Measurements from ENCODE around the gene CASZ1. TPM values are rescaled to one million over a fixed set of nuclear protein-coding genes. Genes with fewer than 3 reads are reported as not detected.

Gene CASZ1
- total RNA-seq, 1 experiment from 2014 or later: 2.3 TPM

GRCh38 chr1:10733474-10734366, 62.7 kb downstream of the CASZ1 start:
- H3K36me3 ChIP-seq: no peaks in the 10 kb centered on the region
- no peak overlapping the region for H3K4me3 ChIP-seq
- peaks cover 15% of the 10 kb centered on the region; the same call in 1 of the 2 replicates for H3K27me3 ChIP-seq
- no peak for DNase-seq
- H3K9me3 ChIP-seq (replicated peaks): no peaks in the 10 kb centered on the region
- no peak overlapping the region for H3K27ac ChIP-seq
- H3K4me1 ChIP-seq: no peaks in the 10 kb centered on the region

- H3K4me1 ChIP-seq: no peaks in the 10 kb centered on the region
- no peak for DNase-seq
- no peak overlapping the region for H3K4me3 ChIP-seq
- H3K9me3 ChIP-seq (replicated peaks): no peaks in the 10 kb centered on the region
- H3K27me3 ChIP-seq: peaks cover 15% of the 10 kb centered on the region; the same call in 1 of the 2 replicates
- H3K27ac ChIP-seq: no peak overlapping the region
- no peaks in the 10 kb centered on the region for H3K36me3 ChIP-seq
Observed at GRCh38 chr1:10730985-10731384, 65.5 kb downstream of the CASZ1 start.

DNA sequence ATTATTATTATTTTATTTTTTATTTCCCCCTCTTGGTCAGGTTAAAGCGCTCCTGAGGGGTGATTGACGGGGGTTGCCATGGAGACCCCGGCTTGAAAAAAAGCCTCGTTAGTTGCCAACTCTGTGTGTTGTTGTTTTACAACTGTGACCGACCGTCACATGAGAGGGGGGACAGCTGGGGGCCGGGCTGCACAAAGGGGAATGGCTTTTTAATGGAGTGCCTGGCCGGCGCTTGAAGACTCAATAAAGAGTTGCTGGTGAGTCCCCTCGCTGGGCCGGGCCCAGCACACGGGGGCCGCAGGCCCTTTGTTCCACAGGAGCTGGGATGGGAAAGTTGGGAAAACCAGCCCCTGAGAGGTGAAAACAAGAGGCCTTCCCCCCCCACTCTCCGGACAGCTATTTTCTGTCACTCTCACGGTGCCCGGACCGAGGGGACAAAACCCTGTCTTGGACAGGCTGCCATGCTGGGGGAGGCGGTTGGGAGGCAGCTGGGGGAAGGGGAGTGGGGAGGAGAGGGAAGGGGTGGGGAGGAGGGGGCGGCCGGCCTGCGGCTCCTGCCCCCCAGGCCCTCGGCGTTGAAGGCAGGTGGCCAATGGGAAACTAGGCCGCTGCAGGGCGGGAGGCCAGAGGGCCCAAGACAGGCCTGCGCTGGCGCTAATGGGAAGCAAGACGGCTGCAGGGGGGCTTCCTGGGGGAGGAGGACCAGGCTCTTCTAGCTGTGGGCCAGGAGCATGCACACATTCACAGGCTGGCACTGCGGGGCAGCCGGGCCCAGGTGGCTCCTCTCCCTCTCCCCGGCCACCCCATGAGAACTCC, 67.6 kb downstream of the CASZ1 start:
- Histone ChIP-seq H3K27me3 (peaks cover 3% of the 10 kb centered on the region; the same call in 1 of the 2 replicates), H3K27ac (no peak overlapping the region), H3K4me1 (peaks cover 5% of the 10 kb centered on the region; the same call in 1 of the 2 replicates), H3K9me3 (replicated peaks) (no peaks in the 10 kb centered on the region), H3K36me3 (no peaks in the 10 kb centered on the region), H3K4me3 (no peak overlapping the region)
- peak; percentile 33 to 47 for DNase-seq

GRCh38 chr1:10727751-10728232, 68.7 kb downstream of the CASZ1 start:
- Histone ChIP-seq H3K27ac (no peak overlapping the region), H3K4me3 (no peak overlapping the region), H3K9me3 (replicated peaks) (no peaks in the 10 kb centered on the region), H3K4me1 (peaks cover 6% of the 10 kb centered on the region; the same call in 1 of the 2 replicates), H3K36me3 (no peaks in the 10 kb centered on the region), H3K27me3 (no peaks in the 10 kb centered on the region; the same call in 1 of the 2 replicates)
- DNase-seq: no peak

- Histone ChIP-seq H3K27me3 (no peaks in the 10 kb centered on the region; the same call in 1 of the 2 replicates), H3K36me3 (no peaks in the 10 kb centered on the region), H3K27ac (no peak overlapping the region), H3K4me1 (peaks cover 6% of the 10 kb centered on the region; the same call in 1 of the 2 replicates), H3K9me3 (replicated peaks) (no peaks in the 10 kb centered on the region), H3K4me3 (no peak overlapping the region)
- no peak for DNase-seq
Observed at GRCh38 chr1:10726355-10726754, 70.1 kb downstream of the CASZ1 start.

GRCh38 chr1:10724948-10725847, 71.2 kb downstream of the CASZ1 start:
- H3K4me1 ChIP-seq: peaks cover 6% of the 10 kb centered on the region; the same call in 1 of the 2 replicates
- H3K27ac ChIP-seq: no peak overlapping the region
- no peaks in the 10 kb centered on the region for H3K9me3 ChIP-seq (replicated peaks)
- H3K4me3 ChIP-seq: no peak overlapping the region
- no peak for DNase-seq
- H3K27me3 ChIP-seq: no peaks in the 10 kb centered on the region; the same call in 1 of the 2 replicates
- no peaks in the 10 kb centered on the region for H3K36me3 ChIP-seq

- H3K9me3 ChIP-seq (replicated peaks): no peaks in the 10 kb centered on the region
- peaks cover 6% of the 10 kb centered on the region; the same call in 1 of the 2 replicates for H3K4me1 ChIP-seq
- no peak overlapping the region for H3K27ac ChIP-seq
- no peak overlapping the region for H3K4me3 ChIP-seq
- no peaks in the 10 kb centered on the region for H3K27me3 ChIP-seq
- H3K36me3 ChIP-seq: no peaks in the 10 kb centered on the region
- no peak for DNase-seq
Observed at GRCh38 chr1:10724511-10724910, 71.9 kb downstream of the CASZ1 start.

DNA sequence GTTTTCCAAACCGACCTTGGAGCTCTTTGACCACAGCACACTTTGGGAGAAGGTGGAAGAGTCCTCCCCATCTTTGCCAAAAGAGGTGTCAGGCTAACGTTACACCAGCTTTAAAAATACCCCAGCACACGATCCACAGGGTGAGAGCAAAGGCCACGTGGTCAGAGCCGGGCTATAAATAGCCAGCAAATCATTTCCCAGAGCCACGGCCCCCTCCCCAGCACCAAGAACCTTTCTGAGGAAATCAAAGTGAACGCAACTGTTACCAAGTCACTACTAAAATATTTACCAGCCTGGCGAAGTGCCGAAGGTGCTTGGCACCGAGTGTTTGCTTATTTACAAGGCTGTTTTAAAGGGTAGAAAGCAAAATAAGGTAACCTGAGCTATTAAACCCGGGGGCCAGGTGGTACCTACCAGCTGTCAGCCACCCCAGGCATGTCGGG, 72.4 kb downstream of the CASZ1 start:
- Histone ChIP-seq H3K4me1 (peaks cover 6% of the 10 kb centered on the region; the same call in 1 of the 2 replicates), H3K9me3 (replicated peaks) (no peaks in the 10 kb centered on the region), H3K27me3 (no peaks in the 10 kb centered on the region), H3K27ac (no peak overlapping the region), H3K4me3 (no peak overlapping the region), H3K36me3 (no peaks in the 10 kb centered on the region)
- DNase-seq: peak in 1 of 2 experiments; percentile 30

DNA sequence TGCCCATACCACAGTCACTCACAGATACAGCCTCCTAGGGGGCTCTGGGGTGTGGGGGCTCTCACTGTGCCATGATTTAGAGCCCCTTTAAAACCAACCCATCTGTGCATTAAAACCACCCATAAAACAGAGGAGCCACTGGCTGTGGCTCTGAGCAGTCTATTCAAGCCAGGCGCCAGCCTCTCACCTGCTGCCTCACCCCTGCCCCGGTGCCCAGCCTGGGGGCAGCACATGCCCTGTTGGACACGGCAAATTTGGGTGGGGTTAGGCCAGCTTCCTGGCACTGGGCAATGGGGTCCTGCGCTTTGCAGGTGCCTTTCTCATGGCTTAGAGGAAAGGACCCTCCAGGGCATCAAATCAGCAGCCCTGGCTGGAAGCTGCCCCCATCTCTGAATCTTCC, 73.1 kb downstream of the CASZ1 start:
- no peak for DNase-seq
- Histone ChIP-seq H3K9me3 (replicated peaks) (no peaks in the 10 kb centered on the region), H3K27ac (no peak overlapping the region), H3K36me3 (no peaks in the 10 kb centered on the region), H3K4me1 (peaks cover 6% of the 10 kb centered on the region; the same call in 1 of the 2 replicates), H3K4me3 (no peak overlapping the region), H3K27me3 (no peaks in the 10 kb centered on the region)

DNA sequence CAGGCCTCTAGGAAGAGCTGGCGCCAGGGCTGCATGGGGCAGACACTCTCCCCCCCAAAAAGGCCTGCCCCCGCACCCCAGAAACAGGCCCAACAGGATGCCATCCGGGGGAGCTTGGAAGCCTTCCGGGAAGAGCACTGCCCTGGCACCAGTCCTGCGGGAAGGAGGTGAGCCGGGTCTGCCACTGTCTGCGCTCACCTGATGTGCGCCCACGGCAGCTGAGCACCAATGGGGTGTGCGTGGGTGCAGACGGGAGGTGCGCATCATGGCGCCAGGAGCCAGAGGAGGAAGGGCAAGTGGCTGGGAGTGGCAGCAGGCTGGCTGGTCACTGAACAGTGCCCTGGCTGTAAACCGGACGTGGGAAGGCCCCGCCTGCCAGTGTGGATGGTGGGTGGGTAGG, 73.6 kb downstream of the CASZ1 start:
- Histone ChIP-seq H3K27ac (no peak overlapping the region), H3K4me3 (no peak overlapping the region), H3K4me1 (peaks cover 6% of the 10 kb centered on the region; the same call in 1 of the 2 replicates), H3K36me3 (no peaks in the 10 kb centered on the region), H3K9me3 (replicated peaks) (no peaks in the 10 kb centered on the region), H3K27me3 (no peaks in the 10 kb centered on the region)
- DNase-seq: no peak

- no peaks in the 10 kb centered on the region for H3K9me3 ChIP-seq (replicated peaks)
- no peak overlapping the region for H3K4me3 ChIP-seq
- peaks cover 6% of the 10 kb centered on the region; the same call in 1 of the 2 replicates for H3K4me1 ChIP-seq
- H3K27me3 ChIP-seq: no peaks in the 10 kb centered on the region
- H3K36me3 ChIP-seq: no peaks in the 10 kb centered on the region
- no peak for DNase-seq
- no peak overlapping the region for H3K27ac ChIP-seq
Observed at GRCh38 chr1:10721381-10722321, 74.8 kb downstream of the CASZ1 start.

- Histone ChIP-seq H3K36me3 (no peaks in the 10 kb centered on the region), H3K9me3 (replicated peaks) (no peaks in the 10 kb centered on the region), H3K27ac (no peak overlapping the region), H3K4me3 (no peak overlapping the region), H3K4me1 (peaks cover 6% of the 10 kb centered on the region; the same call in 1 of the 2 replicates), H3K27me3 (no peaks in the 10 kb centered on the region)
- DNase-seq: no peak
Observed at GRCh38 chr1:10720635-10721034, 75.8 kb downstream of the CASZ1 start.

DNA sequence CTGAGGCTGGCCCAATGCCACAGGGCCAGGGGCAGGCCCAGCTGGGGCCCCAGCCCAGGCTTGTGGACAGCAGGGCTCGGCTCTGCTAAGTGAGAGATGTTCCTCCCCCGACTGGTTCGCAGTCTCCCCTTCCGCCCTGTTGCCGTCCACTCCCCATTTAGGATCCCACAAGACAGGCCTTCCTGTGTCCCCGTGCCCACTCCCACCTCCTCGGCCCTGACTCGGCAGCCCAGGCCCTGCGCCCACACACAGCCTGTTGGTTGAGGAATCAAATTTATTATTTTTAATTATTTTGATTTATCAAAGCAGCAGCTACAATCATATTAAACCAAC, 78.4 kb downstream of the CASZ1 start:
- H3K27me3 ChIP-seq: no peaks in the 10 kb centered on the region; the same call in 1 of the 2 replicates
- H3K27ac ChIP-seq: no peak overlapping the region

More for the DNA sequence above, 78.4 kb downstream of the CASZ1 start:
- Histone ChIP-seq H3K9me3 (replicated peaks) (no peaks in the 10 kb centered on the region), H3K36me3 (no peaks in the 10 kb centered on the region), H3K4me3 (no peak overlapping the region), H3K4me1 (no peaks in the 10 kb centered on the region)
- no peak for DNase-seq

Measured in SJCRH30 (cell line).